Vagina (tissue), 2 donors: ENCODE data around the gene PTPRK.

ENCODE experiments used
- POLR2A ChIP-seq, 2 donors: fragments of 450-650 bp; IDR thresholded peaks; one replicate each; pipeline ENCODE4 v1.6.1; 2017; ENCODE audit warnings: antibody characterized with exemption in 2 of 2, mild to moderate bottlenecking in 2 of 2, moderate library complexity in 2 of 2
- POLR2AphosphoS5 ChIP-seq, 2 donors: sonication (generic); formaldehyde crosslinking; IDR thresholded peaks; one replicate each; pipeline ENCODE4 v1.9.0; 2017; ENCODE audit warnings: antibody characterized with exemption in 2 of 2, mild to moderate bottlenecking in 2 of 2, low read depth in 1 of 2; ENCODE audit not compliant: insufficient read depth in 1 of 2
- TF ChIP-seq, protein P1 (sequence below), 3 experiments: fragments of 450-650 bp in 2 of 3; fragments of 200-600 bp in 1 of 3; sonication (generic) in 1 of 3; IDR thresholded peaks; one replicate each; pipeline ENCODE4 v1.5.1; 2017 to 2019; ENCODE audit warnings: antibody characterized with exemption in 3 of 3, mild to moderate bottlenecking in 2 of 3, moderate library complexity in 2 of 3

DNA sequence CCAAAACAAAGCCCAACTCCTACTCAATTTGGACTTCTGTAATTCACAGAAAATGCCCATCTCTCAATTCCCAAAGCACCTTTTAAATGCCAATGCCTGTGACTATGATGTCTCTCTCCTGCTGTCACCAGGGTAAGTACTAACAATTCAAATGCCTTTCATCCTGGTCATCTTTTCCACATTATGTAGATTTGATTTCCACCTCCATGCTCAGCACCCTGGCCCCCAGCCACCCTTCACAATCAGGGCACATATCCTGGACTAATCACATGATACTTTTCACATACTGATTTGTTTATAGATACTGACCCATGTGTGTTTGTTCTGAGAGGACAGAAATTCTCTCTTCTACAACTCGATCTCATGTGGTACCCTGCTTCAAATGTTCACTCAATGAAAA, 236.3 kb downstream of the PTPRK start:
- TF ChIP-seq POLR2A (IDR thresholded peaks at IDR 0.05) (no peak), POLR2AphosphoS5 (IDR thresholded peaks at IDR 0.05; ENCODE audit: insufficient read depth in 1 of 2, low read depth in 1 of 2) (no peak)
- TF ChIP-seq, protein P1, sequence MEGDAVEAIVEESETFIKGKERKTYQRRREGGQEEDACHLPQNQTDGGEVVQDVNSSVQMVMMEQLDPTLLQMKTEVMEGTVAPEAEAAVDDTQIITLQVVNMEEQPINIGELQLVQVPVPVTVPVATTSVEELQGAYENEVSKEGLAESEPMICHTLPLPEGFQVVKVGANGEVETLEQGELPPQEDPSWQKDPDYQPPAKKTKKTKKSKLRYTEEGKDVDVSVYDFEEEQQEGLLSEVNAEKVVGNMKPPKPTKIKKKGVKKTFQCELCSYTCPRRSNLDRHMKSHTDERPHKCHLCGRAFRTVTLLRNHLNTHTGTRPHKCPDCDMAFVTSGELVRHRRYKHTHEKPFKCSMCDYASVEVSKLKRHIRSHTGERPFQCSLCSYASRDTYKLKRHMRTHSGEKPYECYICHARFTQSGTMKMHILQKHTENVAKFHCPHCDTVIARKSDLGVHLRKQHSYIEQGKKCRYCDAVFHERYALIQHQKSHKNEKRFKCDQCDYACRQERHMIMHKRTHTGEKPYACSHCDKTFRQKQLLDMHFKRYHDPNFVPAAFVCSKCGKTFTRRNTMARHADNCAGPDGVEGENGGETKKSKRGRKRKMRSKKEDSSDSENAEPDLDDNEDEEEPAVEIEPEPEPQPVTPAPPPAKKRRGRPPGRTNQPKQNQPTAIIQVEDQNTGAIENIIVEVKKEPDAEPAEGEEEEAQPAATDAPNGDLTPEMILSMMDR (IDR thresholded peaks at IDR 0.05) = no peak
